KG1 (cell line): Measurements from ENCODE around the gene ITGA7.

Source experiments
- DNase-seq: peaks from one replicate; lab custom pipeline; 2025; lab: John Stamatoyannopoulos, UW

ITGA7 gene

GRCh38 chr12:55642669-55643068, 65.0 kb downstream of the ITGA7 start:
- no peak for DNase-seq

GRCh38 chr12:55642267-55642666, 65.4 kb downstream of the ITGA7 start:
- no peak for DNase-seq

GRCh38 chr12:55641595-55641994, 66.1 kb downstream of the ITGA7 start:
- DNase-seq, result no peak

DNA sequence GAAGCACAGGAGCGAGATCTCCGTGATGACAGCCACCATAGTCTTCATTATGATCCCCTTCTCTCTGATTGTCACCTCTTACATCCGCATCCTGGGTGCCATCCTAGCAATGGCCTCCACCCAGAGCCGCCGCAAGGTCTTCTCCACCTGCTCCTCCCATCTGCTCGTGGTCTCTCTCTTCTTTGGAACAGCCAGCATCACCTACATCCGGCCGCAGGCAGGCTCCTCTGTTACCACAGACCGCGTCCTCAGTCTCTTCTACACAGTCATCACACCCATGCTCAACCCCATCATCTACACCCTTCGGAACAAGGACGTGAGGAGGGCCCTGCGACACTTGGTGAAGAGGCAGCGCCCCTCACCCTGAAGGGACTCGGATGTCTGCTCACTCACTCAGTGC, 70.2 kb downstream of the ITGA7 start:
- no peak for DNase-seq

DNA sequence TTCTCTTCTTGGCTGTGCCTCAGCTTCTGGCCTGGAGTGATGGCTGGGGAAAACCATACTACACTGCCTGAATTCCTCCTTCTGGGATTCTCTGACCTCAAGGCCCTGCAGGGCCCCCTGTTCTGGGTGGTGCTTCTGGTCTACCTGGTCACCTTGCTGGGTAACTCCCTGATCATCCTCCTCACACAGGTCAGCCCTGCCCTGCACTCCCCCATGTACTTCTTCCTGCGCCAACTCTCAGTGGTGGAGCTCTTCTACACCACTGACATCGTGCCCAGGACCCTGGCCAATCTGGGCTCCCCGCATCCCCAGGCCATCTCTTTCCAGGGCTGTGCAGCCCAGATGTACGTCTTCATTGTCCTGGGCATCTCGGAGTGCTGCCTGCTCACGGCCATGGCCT, 70.9 kb downstream of the ITGA7 start, which contains the start of gene OR10P1:
OR10P1 (plus strand) TSS at position 40 of the 400 bp plus-strand sequence; CDS start at position 40, 0 bp downstream.
- no peak for DNase-seq

DNA sequence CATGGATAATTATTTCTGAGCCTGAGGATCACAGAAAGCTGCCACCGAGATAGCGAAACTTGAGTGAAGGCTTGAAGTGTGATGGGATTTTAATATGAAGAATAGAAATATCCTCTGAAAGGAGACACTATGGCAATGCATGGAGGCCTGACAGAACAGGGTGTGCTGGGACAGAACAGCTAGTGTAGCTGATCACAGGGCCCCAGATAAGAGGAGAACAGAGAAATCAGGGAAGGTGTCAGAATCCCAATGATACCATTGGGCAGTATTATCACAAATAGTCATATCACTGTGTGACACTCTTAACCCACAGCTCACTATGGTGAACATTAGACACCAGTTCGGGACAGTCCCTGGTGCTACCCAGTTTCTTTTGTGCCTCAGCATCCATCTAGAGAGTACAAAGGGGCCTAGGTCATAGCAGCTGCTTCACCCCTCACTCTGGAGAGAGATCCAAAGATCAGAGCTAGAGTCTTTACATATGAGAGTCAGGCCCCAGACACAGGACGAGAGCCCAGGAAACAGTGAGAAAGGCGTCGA, 71.5 kb downstream of the ITGA7 start:
- DNase-seq, result no peak
